HG02623 (cell line): Measurements from ENCODE around the gene TMEM119.
"Not testable (repeated sequence)": the region's sequence is repeated elsewhere in the genome, so short reads cannot be mapped to it uniquely, and the experiment has no call there.

Experiments
- ATAC-seq: cut with Tn5 transposase; IDR thresholded peaks from one replicate; pipeline ENCODE4 v1.9.1; 2021; ENCODE audit warnings: moderate library complexity; ENCODE audit not compliant: unreplicated experiment

TMEM119 gene

GRCh38 chr12:108635201-108635996 lies 37.5 kb upstream of the TMEM119 start:
- ATAC-seq: peak; percentile 50

GRCh38 chr12:108634341-108634751 lies 36.5 kb upstream of the TMEM119 start:
- ATAC-seq: no peak

- peak; percentile 56 for ATAC-seq
Observed at GRCh38 chr12:108633534-108634248, 35.8 kb upstream of the TMEM119 start, which contains the start of gene SELPLG. SELPLG (minus strand) TSS chr12:108633894; CDS start chr12:108624307, 9,587 bp downstream.

GRCh38 chr12:108633081-108633533 lies 35.2 kb upstream of the TMEM119 start:
- no peak for ATAC-seq

GRCh38 chr12:108631261-108631660 lies 33.4 kb upstream of the TMEM119 start:
- not testable (repeated sequence) for ATAC-seq

- ATAC-seq: no peak
Observed at GRCh38 chr12:108630481-108631207, 32.8 kb upstream of the TMEM119 start.

GRCh38 chr12:108629824-108630476 lies 32.1 kb upstream of the TMEM119 start:
- ATAC-seq: no peak

GRCh38 chr12:108629151-108629550 lies 31.3 kb upstream of the TMEM119 start:
- no peak for ATAC-seq

- ATAC-seq: no peak
Observed at GRCh38 chr12:108627134-108627920, 29.4 kb upstream of the TMEM119 start.

- no peak for ATAC-seq
Observed at GRCh38 chr12:108625228-108625627, 27.3 kb upstream of the TMEM119 start.

GRCh38 chr12:108623577-108623976 lies 25.7 kb upstream of the TMEM119 start:
- no peak for ATAC-seq

GRCh38 chr12:108622921-108623514 lies 25.1 kb upstream of the TMEM119 start:
- no peak for ATAC-seq

GRCh38 chr12:108622421-108622820 lies 24.5 kb upstream of the TMEM119 start:
- no peak for ATAC-seq

- ATAC-seq: no peak
Observed at GRCh38 chr12:108621161-108621560, 23.3 kb upstream of the TMEM119 start.

- no peak for ATAC-seq
Observed at GRCh38 chr12:108620236-108620879, 22.5 kb upstream of the TMEM119 start.

GRCh38 chr12:108619369-108620160 lies 21.7 kb upstream of the TMEM119 start:
- no peak for ATAC-seq

GRCh38 chr12:108618953-108619274 lies 21.0 kb upstream of the TMEM119 start:
- not testable (repeated sequence) for ATAC-seq
